H7 (cell line): Measurements from ENCODE around the gene PDZD4. TPM values are rescaled to one million over a fixed set of nuclear protein-coding genes. Genes with fewer than 3 reads are reported as not detected.

Source experiments
- DNase-seq: peaks from one replicate; pipeline ENCODE4 v3.0.0; 2012
- H3K27me3 ChIP-seq: 2 replicates; pipeline ENCODE4 v1.6.0; 2011; ENCODE audit warnings: mild to moderate bottlenecking, low read length; ENCODE audit not compliant: control insufficient read depth, insufficient read depth
- H3K36me3 ChIP-seq: replicated peaks from 2 replicates; pipeline ENCODE4 v1.5.1; 2011; ENCODE audit warnings: low read length; ENCODE audit not compliant: control insufficient read depth, insufficient read depth
- H3K4me3 ChIP-seq: 2 replicates; pipeline ENCODE4 v1.5.1; 2011; ENCODE audit warnings: low read depth, mild to moderate bottlenecking, control low read depth, low read length, moderate library complexity; ENCODE audit not compliant: insufficient read depth
- total RNA-seq: library from RNA; depleted of rRNA; stranded (reverse); fragments of >200 nt; shearing (Covaris generic); gene quantifications from 2 replicates; pipeline ENCODE4 v1.2.3, GENCODE V29; 2014; rRNA removed

The PDZD4 gene, protein sequence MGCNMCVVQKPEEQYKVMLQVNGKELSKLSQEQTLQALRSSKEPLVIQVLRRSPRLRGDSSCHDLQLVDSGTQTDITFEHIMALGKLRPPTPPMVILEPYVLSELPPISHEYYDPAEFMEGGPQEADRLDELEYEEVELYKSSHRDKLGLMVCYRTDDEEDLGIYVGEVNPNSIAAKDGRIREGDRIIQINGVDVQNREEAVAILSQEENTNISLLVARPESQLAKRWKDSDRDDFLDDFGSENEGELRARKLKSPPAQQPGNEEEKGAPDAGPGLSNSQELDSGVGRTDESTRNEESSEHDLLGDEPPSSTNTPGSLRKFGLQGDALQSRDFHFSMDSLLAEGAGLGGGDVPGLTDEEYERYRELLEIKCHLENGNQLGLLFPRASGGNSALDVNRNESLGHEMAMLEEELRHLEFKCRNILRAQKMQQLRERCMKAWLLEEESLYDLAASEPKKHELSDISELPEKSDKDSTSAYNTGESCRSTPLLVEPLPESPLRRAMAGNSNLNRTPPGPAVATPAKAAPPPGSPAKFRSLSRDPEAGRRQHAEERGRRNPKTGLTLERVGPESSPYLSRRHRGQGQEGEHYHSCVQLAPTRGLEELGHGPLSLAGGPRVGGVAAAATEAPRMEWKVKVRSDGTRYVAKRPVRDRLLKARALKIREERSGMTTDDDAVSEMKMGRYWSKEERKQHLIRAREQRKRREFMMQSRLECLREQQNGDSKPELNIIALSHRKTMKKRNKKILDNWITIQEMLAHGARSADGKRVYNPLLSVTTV
- total RNA-seq, result 73.0 and 76.3 TPM in 2 replicates

DNA sequence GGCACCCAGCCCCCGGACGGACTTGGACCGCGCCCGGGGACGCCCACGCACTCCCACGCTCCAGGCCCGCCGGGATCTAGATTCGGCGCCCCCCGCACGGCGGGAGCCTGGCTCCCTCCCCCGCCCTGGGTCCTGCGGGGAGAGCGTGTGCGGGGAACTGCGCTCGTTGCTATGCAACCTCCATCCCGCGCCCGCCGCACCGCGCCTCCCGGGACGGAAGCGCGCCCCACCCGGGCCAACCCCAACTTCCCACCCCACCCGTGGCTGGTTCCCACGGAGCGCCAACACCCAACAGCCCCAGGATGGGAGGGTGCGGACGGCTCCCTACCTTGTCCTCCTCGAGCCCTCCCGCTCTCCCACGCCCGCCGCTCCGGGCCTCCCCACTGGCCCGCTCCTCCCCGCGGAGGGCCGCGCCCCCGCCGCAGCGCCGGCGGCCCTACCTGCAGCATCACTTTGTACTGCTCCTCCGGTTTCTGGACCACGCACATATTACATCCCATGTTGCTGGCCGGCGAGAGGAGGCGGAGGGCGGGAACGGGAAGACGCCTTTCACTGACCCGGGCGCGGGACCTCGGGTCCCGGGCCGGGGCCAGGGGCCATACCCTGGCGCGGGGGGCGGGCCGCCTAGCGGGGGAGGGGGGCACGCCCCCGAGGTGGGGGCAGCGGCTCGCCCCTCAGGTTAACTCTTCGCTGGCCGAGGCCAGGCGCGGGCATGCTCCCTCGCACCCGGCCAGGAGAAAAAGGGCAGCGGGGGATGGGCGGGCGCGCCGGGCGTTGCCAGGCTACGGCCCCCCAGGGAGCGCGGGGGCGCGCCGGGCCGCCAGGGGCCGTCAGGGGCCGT lies at the start of gene PDZD4:
Gene PDZD4 (minus strand): TSS at position 746 of the 841 bp plus-strand sequence. CDS start 246 bp downstream, at position 500.
- Histone ChIP-seq H3K4me3 (peak within 1 kb of the TSS; percentile 72), H3K27me3 (no peaks in the 10 kb centered on the region), H3K36me3 (no peaks in the 10 kb centered on the region; the same call in 1 of the 2 replicates)
- peak; percentile 89 for DNase-seq

DNA sequence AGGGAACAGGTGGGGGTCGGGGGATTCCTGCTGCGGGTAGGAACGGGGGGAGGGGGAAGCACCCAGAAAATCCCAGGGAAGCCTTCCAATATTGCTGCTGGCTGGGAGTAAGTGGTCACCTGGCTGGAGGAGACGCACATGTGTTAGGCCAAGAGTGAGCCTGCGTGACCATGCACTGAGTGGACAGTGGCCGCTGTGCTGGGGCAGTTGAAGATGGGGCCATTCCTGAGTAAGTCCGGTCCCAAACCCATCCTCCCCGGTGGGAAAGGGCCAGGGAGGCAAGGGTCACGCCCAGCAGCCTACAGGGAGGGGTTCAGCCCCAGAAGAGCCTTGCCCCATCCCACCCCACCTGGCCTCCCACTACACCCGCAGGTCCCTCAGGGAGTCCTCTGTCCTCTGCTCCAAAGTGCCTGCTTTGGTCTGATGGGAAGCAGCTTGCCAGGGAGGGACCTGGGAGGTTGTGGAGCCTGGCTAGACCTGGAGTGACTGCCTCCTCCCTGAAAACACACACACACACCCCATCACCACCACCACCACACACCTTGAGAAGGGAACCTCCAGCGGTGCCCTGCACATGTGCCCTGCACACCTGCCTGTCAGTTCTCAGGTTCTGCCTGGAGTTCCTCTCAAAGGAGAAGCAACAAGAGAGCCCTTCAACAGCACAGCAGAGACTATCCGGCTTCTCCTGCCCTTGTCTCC lies 49.5 kb upstream of the PDZD4 start:
- H3K36me3 ChIP-seq, result no peaks in the 10 kb centered on the region
- H3K4me3 ChIP-seq, result no peak overlapping the region
- peak; percentile 52 for DNase-seq
- H3K27me3 ChIP-seq, result no peaks in the 10 kb centered on the region

DNA sequence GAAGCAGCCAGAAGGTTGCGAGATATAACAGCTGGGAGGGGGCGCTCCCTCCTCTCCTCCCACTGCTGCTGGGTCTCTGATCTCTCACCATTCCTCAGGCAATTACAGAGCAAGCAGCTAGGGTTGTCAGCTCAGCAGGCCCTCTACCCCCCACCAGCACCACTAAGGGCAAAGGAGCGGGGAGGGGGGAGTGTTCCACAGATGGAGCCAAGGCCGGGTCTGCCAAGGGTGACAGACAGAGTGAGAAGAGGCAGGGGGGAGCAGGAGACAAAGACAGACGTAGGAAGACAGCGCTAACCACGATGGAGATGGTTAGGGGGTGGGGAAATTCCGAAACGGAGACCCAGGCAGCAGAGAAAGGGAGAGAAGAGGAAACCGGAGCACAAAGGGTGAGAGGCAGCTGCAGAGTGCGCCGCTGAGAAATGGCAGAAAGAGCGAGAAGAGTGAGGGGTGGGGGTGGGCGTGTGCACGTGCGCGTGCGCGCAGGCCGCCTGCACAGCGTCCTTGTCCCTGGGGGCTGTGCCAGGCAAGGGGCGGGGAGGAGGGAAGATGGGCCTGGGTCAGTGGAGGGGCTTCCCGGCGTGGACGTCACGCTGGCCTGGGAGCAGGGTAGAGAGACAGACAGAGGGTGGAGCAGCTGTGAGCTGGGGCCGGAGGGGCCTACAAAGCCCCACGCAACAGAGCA lies 48.8 kb upstream of the PDZD4 start:
- Histone ChIP-seq H3K27me3 (no peaks in the 10 kb centered on the region), H3K36me3 (no peaks in the 10 kb centered on the region), H3K4me3 (peak overlapping the region; percentile 27; the same call in 1 of the 2 replicates)
- DNase-seq, result peak; percentile 76

DNA sequence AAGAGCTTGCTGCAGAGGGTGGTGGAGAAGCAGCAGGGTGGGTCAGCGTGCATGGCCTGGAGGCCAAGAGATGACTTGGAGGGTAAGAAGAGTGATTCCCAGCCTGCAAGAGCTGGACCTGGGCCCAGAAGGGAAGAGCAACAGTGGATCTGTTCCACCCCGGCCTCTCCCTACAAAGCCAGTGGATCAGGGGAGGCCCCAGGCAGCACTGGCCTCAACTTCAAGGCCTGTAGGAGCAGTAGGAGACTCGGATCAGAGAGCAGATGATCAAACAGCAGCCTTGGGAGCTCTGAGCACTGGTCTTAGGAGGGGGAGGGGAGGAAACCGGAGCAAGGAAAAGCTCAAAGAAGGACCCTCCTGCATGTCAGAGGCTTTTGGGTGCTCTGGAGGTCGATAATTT lies 48.0 kb upstream of the PDZD4 start:
- peak; percentile 38 for DNase-seq
- no peaks in the 10 kb centered on the region for H3K27me3 ChIP-seq
- H3K4me3 ChIP-seq, result no peak overlapping the region
- no peaks in the 10 kb centered on the region for H3K36me3 ChIP-seq

DNA sequence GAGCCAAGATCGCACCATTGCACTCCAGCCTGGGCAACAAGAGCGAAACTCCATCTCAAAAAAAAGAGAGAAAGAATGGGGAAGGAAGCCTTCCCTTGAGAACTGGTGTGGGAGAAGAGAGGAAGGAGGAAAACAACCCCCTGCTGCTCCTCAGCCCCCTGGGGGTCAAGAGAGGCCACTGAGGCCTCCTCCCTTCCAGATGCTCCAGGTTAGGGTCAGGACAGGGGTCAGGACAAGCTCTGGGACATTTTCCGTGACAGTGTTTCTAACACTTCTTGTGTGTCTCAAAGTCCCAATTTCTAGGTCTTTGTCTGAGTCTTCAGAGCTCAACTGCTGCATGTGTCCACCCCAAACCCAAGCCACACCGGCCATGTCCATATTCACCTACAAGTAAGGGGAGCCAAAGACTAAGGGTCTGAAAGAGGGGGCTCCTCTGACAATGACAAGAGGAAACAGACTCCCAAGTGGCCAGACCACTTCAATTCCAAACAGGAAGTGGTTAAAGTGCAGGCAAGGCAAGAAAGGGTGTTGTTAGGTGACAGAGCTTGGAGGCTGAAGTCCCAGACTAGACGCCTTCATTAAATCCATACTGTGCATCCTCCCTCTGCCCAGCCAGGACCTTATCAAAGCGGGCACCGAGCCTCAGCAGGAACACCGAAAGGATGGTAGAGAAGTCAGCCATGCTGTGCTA lies 47.4 kb upstream of the PDZD4 start:
- no peak for DNase-seq
- Histone ChIP-seq H3K36me3 (no peaks in the 10 kb centered on the region), H3K4me3 (no peak overlapping the region), H3K27me3 (no peaks in the 10 kb centered on the region)

DNA sequence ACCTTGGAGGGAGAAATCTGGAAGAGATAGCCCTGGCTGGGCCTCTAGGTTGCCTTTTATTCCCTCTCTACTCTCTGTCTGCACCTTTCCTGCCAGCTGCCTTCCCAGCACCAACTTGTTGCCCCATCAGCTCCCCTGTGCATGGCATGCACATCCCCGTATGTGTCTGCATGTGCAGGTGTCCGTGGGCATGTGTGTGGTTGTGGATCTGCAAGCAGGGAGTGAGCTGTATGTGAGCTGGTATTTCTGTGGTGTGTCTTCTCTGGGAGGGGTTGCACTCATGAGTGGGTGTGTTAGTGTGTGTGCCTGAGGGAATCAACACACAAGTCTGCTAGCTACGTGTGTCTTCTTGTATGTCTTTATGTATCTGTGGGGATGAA lies 45.8 kb upstream of the PDZD4 start:
- no peak overlapping the region for H3K4me3 ChIP-seq
- no peaks in the 10 kb centered on the region for H3K36me3 ChIP-seq

DNA sequence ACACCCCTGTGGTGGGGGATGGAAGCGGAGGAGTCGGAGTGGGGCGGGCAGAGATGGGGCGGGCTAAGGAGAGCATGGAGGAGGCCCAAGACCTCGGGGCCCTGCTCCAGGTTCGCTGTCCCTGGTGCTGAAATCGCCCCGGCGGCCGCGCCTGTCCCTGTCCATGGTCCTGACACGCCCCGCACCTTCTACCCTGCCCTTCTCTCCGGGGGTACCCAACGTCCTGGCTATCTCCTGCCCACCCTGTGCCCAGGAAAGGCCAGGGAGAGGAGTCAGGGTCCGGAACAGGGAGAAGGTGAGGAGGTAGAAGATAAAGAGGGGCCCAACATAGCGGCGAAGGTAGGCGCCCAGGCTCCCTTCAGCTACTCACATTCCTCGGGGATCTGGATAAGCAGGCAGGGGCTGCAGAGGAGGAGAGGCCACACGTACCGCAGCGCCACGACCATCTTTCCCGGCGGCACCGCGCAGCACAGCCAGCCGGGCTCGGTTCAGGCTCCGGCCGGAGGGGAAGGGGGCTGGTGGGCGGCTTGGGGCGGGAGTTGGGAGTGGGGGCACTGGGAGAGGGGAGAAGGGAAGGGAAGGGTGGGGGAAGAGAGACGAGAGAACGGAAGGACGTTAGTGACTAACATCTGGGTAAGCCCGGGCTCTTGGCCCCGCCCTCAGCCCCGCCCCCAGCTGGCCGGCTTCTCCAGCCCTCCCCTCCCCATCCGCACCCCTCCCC lies 45.2 kb upstream of the PDZD4 start:
- DNase-seq, result peak; percentile 93

More for the DNA sequence above, 45.8 kb upstream of the PDZD4 start:
- H3K27me3 ChIP-seq, result no peaks in the 10 kb centered on the region
- no peak for DNase-seq

GRCh38 chrX:153874366-153875125 lies 44.2 kb upstream of the PDZD4 start:
- Histone ChIP-seq H3K36me3 (no peaks in the 10 kb centered on the region), H3K27me3 (no peaks in the 10 kb centered on the region), H3K4me3 (no peak overlapping the region)
- peak; percentile 33 for DNase-seq

More for the DNA sequence above, 45.2 kb upstream of the PDZD4 start:
- Histone ChIP-seq H3K4me3 (peak overlapping the region; percentile 4; the same call in 1 of the 2 replicates), H3K27me3 (no peaks in the 10 kb centered on the region), H3K36me3 (no peaks in the 10 kb centered on the region)

GRCh38 chrX:153874085-153874365 lies 43.7 kb upstream of the PDZD4 start:
- no peaks in the 10 kb centered on the region; the same call in 1 of the 2 replicates for H3K36me3 ChIP-seq
- DNase-seq, result no peak
- no peaks in the 10 kb centered on the region for H3K27me3 ChIP-seq
- H3K4me3 ChIP-seq, result no peak overlapping the region

DNA sequence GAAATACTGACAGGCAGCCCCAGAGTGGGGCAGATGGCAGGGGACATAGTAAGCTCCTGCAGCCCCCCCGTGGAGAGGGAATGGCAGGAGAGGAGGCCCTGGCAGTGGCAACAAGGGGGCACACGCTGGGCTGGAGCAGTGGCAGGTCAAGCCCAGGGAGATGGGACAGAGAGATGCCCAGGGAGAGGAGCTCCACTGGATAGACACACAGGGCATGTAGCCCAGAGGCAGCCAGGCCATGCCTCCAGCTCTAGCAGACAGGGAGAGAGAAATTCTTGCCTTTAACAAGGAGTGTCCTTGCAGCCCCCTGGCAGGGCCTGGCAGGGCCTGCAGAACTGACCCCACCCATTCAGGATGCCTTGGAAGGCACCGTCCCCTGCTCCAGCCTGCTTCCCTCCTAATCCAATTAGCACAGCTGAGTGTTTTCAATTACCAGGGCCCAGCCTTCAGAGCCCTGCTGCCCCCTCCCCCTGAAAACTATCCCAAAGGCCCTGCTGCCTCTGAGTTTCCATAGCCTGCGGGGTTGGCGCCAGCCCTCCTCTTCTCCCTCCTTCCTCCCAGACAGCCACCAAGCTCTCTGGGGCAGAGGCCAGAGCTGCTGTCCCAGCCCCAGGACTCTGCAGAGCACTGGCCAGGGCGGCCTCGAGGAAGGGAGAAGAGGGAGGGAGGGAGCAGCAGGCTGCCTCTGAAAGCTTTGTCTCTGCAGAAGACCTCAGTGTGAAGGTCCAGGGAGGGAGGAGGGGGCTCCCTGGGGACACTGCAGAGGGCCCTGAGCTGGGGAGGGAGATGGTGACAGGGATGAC lies 43.1 kb upstream of the PDZD4 start:
- Histone ChIP-seq H3K4me3 (no peak overlapping the region), H3K36me3 (no peaks in the 10 kb centered on the region; the same call in 1 of the 2 replicates), H3K27me3 (no peaks in the 10 kb centered on the region)
- peak; percentile 57 for DNase-seq

- H3K27me3 ChIP-seq, result no peaks in the 10 kb centered on the region
- no peak overlapping the region for H3K4me3 ChIP-seq
- DNase-seq, result peak; percentile 48
These were observed 41.9 kb upstream of the PDZD4 start for GRCh38 chrX:153871946-153872878.

More at GRCh38 chrX:153871946-153872878, 41.9 kb upstream of the PDZD4 start:
- no peaks in the 10 kb centered on the region; the same call in 1 of the 2 replicates for H3K36me3 ChIP-seq
